ENCODE data around the gene CD226.
"Not testable (repeated sequence)": the region's sequence is repeated elsewhere in the genome, so short reads cannot be mapped to it uniquely, and the experiment has no call there.

The CD226 gene

GRCh38 chr18:69929041-69929774 is 18.5 kb downstream of the CD226 start:
- in situ Hi-C loops (cut with MboI; ENCODE audit: low sequenced_read_pairs, unreplicated experiment) = no loop called here
- TF ChIP-seq CTCF (IDR thresholded peaks at IDR 0.05; ENCODE audit: borderline replicate concordance, control extremely low read depth, extremely low read depth, insufficient read depth, missing control alignments) = no peak
- DNase-seq (ENCODE audit: low spot score) = no peak

- DNase-seq (ENCODE audit: low spot score) = no peak
- TF ChIP-seq CTCF (IDR thresholded peaks at IDR 0.05; ENCODE audit: borderline replicate concordance, control extremely low read depth, extremely low read depth, insufficient read depth, missing control alignments) = no peak
- in situ Hi-C loops (cut with MboI; ENCODE audit: low sequenced_read_pairs, unreplicated experiment) = no loop called here
Observed at GRCh38 chr18:69916412-69916811, 31.3 kb downstream of the CD226 start.

- DNase-seq (ENCODE audit: low spot score) = no peak
- in situ Hi-C loops (cut with MboI; ENCODE audit: low sequenced_read_pairs, unreplicated experiment) = no loop called here
- no peak for TF ChIP-seq CTCF (IDR thresholded peaks at IDR 0.05; ENCODE audit: borderline replicate concordance, control extremely low read depth, extremely low read depth, insufficient read depth, missing control alignments)
Observed at GRCh38 chr18:69908838-69909237, 38.8 kb downstream of the CD226 start.

GRCh38 chr18:69906765-69907164 is 40.9 kb downstream of the CD226 start:
- in situ Hi-C loops (cut with MboI; ENCODE audit: low sequenced_read_pairs, unreplicated experiment) = no loop called here
- TF ChIP-seq CTCF (IDR thresholded peaks at IDR 0.05; ENCODE audit: borderline replicate concordance, control extremely low read depth, extremely low read depth, insufficient read depth, missing control alignments) = no peak
- DNase-seq (ENCODE audit: low spot score) = no peak

- TF ChIP-seq CTCF (IDR thresholded peaks at IDR 0.05; ENCODE audit: borderline replicate concordance, control extremely low read depth, extremely low read depth, insufficient read depth, missing control alignments) = no peak
- in situ Hi-C loops (cut with MboI; ENCODE audit: low sequenced_read_pairs, unreplicated experiment) = no loop called here
- no peak for DNase-seq (ENCODE audit: low spot score)
Observed at GRCh38 chr18:69900941-69901340, 46.7 kb downstream of the CD226 start.

- DNase-seq (ENCODE audit: low spot score); in situ Hi-C loops (cut with MboI; ENCODE audit: low sequenced_read_pairs, unreplicated experiment): not testable (repeated sequence)
Observed at GRCh38 chr18:69899154-69899923, 48.3 kb downstream of the CD226 start.

- in situ Hi-C loops (cut with MboI; ENCODE audit: low sequenced_read_pairs, unreplicated experiment) = no loop called here
- DNase-seq (ENCODE audit: low spot score) = peak; percentile 43
- TF ChIP-seq CTCF (IDR thresholded peaks at IDR 0.05; ENCODE audit: borderline replicate concordance, control extremely low read depth, extremely low read depth, insufficient read depth, missing control alignments) = no peak
Observed at GRCh38 chr18:69898241-69898861, 49.3 kb downstream of the CD226 start.
